Keratinocyte (primary cell): ENCODE data around the gene FLNB.

Source experiments
- CTCF ChIP-seq, 3 experiments: IDR thresholded peaks in 1 of 3; conservative IDR thresholded peaks in 1 of 3; optimal IDR thresholded peaks in 1 of 3; 2 replicates in 2 of 3; 3 replicates in 1 of 3; pipeline versions ENCODE3 to v1.5.1; 2011; ENCODE audit warnings: low read length in 3 of 3, mild to moderate bottlenecking in 3 of 3, moderate library complexity in 2 of 3, control low read depth in 1 of 3, inconsistent platforms in 1 of 3; ENCODE audit not compliant: insufficient read depth in 2 of 3; ENCODE audit errors: extremely low read depth in 1 of 3
- EZH2 ChIP-seq: IDR thresholded peaks from one replicate; pipeline ENCODE4 v1.6.1; 2012; ENCODE audit warnings: inconsistent platforms, mild to moderate bottlenecking, low read length, moderate library complexity

GRCh38 chr3:58154626-58155449 is 146.6 kb downstream of the FLNB start:
- TF ChIP-seq EZH2 (no peak), CTCF (optimal IDR thresholded peaks at IDR 0.05 in 1 of 3, IDR thresholded peaks at IDR 0.05 in 1 of 3, conservative IDR thresholded peaks at IDR 0.05 in 1 of 3; ENCODE audit: extremely low read depth in 1 of 3, insufficient read depth in 2 of 3, low read length in 3 of 3) (no peak)
